Activated CD8-positive, alpha-beta memory T cell treated with anti-CD3 and anti-CD28 coated beads, Interleukin-2, amount 10 ng/mL, durations not matched to agents 7 days and 5 days (primary cell): ENCODE measurements around the gene INKA2. TPM values are rescaled to one million over a fixed set of nuclear protein-coding genes. Genes with fewer than 3 reads are reported as not detected.

Source experiments
- ATAC-seq: fragments of 150-1000 bp; cut with Tn5 transposase; one replicate; pipeline ENCODE4 v1.10.0; 2021; ENCODE audit warnings: moderate library complexity
- CTCF ChIA-PET: fragments of 350-600 bp; sonication (Branson Sonifier 250); formaldehyde crosslinking; loops from one replicate; lab custom pipeline; 2021; ENCODE audit warnings: antibody characterized with exemption; lab: Charles Lee
- DNase-seq: peaks from one replicate; pipeline ENCODE4 v3.0.0-alpha.2; 2020
- H3K27ac Mint-ChIP-seq: one replicate; pipeline ENCODE4 v1.8.0; 2021; ENCODE audit warnings: mild to moderate bottlenecking, mixed read lengths
- H3K27me3 Mint-ChIP-seq: one replicate; pipeline ENCODE4 v1.8.0; 2021; ENCODE audit warnings: mixed read lengths
- H3K36me3 Mint-ChIP-seq: one replicate; pipeline ENCODE4 v1.8.0; 2021; ENCODE audit warnings: mild to moderate bottlenecking, mixed read lengths
- H3K4me1 Mint-ChIP-seq: one replicate; pipeline ENCODE4 v1.8.0; 2021; ENCODE audit warnings: mixed read lengths
- H3K4me3 Mint-ChIP-seq: one replicate; pipeline ENCODE4 v1.8.0; 2021; ENCODE audit warnings: mild to moderate bottlenecking, moderate library complexity, mixed read lengths
- H3K9me3 Mint-ChIP-seq: one replicate; pipeline ENCODE4 v1.8.0; 2022; ENCODE audit warnings: low read depth, mixed read lengths
- total RNA-seq, 2 experiments: library from RNA; stranded (reverse); gene quantifications; one replicate each; pipeline ENCODE4 v1.2.3, GENCODE V29; 2021

Gene INKA2
- 1 to 10 TPM; 1.7 to 1.9 TPM for total RNA-seq

DNA sequence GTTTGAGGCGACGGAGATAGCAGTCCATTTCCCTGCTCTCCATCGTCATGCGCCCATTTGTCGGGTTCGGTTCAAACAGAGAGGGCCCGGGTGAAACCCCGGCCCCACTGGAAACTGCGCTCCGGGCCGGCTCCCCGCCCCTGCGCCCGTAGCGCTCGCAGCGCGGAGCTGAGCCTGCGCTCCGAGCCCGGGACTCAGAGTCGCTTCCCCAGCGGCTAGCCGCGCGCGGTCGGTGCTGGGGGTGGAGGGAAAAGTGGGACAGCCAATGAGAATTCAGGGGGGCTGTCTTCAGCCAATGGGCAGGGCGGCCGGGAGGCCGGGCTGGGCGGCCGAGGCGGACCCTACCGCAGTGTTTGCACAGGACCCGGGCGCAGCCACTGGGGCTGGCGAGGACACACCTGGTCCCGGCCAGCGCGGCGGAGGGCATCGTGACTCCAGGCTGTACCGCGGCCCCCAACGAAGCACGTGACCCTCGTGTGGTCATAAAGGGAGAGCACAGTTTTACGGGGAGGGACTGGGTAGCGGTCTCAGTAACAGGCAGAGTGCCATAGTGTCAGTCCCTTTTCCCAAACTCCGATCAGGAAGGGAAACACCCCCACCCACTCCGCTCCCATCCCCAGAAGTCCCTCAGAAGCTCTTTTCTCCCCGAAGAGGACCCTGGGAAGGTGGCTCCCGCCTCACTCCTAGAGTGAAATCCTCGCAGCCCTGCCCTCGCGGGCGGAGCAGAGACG, at the start of gene INKA2:
Gene INKA2 (minus strand): TSS at position 202 of the 731 bp plus-strand sequence. CDS start 153 bp downstream, at position 49.
- Mint-ChIP-seq H3K27me3 (peaks cover 45% of the 10 kb centered on the region), H3K4me3 (peak within 1 kb of the TSS; percentile 82), H3K9me3 (no peaks in the 10 kb centered on the region), H3K27ac (peak within 1 kb of the TSS; percentile 70), H3K4me1 (peaks cover 19% of the 10 kb centered on the region), H3K36me3 (no peaks in the 10 kb centered on the region)
- ATAC-seq (peak; percentile 86), DNase-seq (peak; percentile 92)
- CTCF ChIA-PET: interaction anchor here (0.7 to 6.4 kb wide), 14 partner anchors 7 to 232 kb away, joined by 3 to 50 read pairs (median 5); no protein-coding TSS in a partner anchor

DNA sequence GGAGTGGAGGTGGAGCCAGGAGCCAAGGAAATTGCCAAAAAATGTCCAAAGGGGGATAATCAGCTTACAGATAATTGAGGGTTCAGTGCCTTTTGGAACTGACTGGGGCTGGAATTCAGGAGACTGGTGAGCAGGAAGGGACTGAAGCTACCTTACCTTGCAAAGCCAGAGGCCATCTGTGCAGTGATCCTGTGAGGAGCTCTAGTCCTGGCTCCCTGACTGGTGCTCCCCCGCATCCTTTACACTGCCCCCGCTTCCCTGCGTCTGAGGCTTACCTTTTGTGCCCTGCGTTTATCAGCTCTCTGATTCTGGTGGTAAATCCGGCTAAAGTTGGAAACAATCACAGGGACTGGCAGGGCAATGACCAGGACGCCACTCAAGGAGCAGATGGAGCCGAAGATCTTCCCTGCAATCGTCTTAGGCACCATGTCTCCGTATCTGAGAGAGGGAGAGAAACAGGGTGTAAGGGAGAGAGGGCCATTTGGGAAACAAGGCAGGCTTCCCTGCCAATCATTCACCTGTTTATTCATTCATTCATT, 47.5 kb upstream of the INKA2 start:
- H3K27ac Mint-ChIP-seq: no peak overlapping the region
- H3K36me3 Mint-ChIP-seq: no peaks in the 10 kb centered on the region
- H3K27me3 Mint-ChIP-seq: peaks cover 40% of the 10 kb centered on the region
- CTCF ChIA-PET: no interaction called here
- ATAC-seq (no peak), DNase-seq (no peak)
- no peaks in the 10 kb centered on the region for H3K4me1 Mint-ChIP-seq
- no peaks in the 10 kb centered on the region for H3K9me3 Mint-ChIP-seq
- H3K4me3 Mint-ChIP-seq: no peak overlapping the region

DNA sequence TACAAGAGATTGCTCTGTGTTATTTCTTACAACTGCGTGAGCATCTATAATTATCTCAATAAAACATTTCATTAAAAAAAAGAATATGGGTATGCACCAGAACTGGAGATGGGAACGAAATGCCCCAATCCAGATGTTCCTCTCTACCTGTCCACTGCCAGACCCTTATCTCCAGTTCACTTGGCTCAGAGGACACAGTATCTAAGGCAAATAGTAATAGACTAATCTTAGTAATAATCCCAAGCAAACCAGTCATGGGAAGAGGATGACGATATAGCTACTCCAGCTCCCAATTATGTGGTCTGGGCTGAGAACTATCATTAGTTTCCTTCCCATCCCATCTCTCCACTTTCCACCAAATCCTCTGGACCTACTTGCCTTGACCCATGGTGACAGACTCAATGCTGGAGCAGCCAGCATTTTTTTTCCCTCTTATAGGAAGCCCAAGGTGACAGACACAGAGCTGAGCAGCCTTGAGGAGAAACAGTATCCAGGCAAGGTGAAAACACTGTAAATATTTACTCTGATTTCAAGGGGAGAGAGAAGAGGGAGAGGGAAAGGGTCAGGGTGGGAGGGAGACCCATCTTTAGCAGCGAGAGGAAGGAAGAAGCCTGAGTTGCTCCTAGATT, 45.2 kb upstream of the INKA2 start:
- no peaks in the 10 kb centered on the region for H3K9me3 Mint-ChIP-seq
- no peaks in the 10 kb centered on the region for H3K36me3 Mint-ChIP-seq
- no peak overlapping the region for H3K4me3 Mint-ChIP-seq
- peaks cover 28% of the 10 kb centered on the region for H3K27me3 Mint-ChIP-seq
- H3K27ac Mint-ChIP-seq: no peak overlapping the region
- H3K4me1 Mint-ChIP-seq: no peaks in the 10 kb centered on the region
- ATAC-seq (no peak), DNase-seq (no peak)
- CTCF ChIA-PET: no interaction called here

DNA sequence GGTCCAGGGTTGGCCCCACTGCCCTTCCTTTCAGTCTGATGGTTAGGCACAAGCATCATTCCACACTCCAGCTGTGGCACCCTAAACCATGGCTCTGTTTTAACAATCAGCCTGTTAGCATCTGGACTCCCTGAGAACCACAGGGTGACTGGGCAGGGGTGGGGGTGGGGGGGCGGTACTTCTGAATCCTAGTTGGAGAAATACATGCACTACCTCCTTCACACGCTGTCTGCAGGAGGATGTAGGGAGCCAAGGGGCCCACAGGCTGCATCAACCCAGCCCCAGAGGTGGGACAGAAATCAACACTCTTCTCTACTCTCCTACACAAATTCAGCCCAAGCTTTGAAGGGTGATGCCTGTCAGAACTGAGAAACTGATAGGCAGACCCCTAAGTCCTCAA, 40.4 kb upstream of the INKA2 start:
- no peak overlapping the region for H3K4me3 Mint-ChIP-seq
- no peaks in the 10 kb centered on the region for H3K36me3 Mint-ChIP-seq
- no peak overlapping the region for H3K27ac Mint-ChIP-seq
- ATAC-seq (no peak), DNase-seq (no peak)
- CTCF ChIA-PET: interaction anchor here (1.2 kb wide), 1 partner anchor 10 kb away, joined by 3 read pairs; no protein-coding TSS in a partner anchor
- no peaks in the 10 kb centered on the region for H3K4me1 Mint-ChIP-seq
- peaks cover 8% of the 10 kb centered on the region for H3K27me3 Mint-ChIP-seq
- no peaks in the 10 kb centered on the region for H3K9me3 Mint-ChIP-seq

DNA sequence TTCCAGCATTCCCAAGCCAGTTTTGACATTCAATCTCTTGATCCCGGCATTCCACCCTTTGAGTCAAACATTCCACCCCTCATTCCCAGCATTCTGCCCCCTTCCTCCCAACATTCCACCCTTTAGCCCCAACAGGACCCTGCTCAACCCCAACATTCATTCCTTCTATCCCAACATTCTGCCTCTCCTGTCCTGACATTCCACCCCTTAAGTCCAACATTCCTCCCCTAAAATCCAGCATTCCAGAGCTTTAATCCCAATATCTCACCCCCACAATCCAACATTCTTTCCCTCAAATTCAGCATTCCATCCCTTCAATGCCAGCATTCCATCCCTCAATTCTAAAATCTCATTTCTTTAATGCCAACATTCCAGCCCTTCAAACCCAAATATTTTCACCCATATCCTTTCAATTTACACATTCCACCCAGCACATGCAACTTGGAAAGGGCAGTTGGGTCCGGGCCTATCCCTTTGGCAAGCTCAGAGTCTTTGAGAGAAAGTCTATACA, 39.4 kb upstream of the INKA2 start:
- Mint-ChIP-seq H3K4me1 (no peaks in the 10 kb centered on the region), H3K36me3 (no peaks in the 10 kb centered on the region), H3K27me3 (peaks cover 7% of the 10 kb centered on the region), H3K9me3 (no peaks in the 10 kb centered on the region), H3K27ac (no peak overlapping the region), H3K4me3 (no peak overlapping the region)
- no peak for DNase-seq
- no peak for ATAC-seq
- CTCF ChIA-PET: no interaction called here

DNA sequence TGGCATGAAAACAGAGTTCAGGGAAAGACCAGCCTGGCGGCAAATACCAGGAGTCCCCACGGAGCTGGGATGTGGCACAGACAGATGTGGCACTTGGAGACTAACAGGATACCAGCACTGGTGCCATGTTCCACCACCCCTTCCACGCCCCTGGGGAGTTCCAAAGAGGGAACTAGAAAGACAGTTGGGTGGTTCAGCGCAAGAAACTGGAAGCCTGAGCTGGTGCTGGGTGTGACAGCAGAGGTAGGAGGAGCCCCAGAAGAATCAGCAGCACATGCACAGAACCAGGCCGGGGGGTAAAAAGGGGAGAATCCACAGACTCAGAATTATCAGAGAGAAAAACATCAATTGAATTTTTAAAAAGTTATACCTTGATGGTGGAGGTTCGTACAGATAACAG, 38.9 kb upstream of the INKA2 start:
- H3K4me3 Mint-ChIP-seq: no peak overlapping the region
- no peak overlapping the region for H3K27ac Mint-ChIP-seq
- DNase-seq (no peak), ATAC-seq (no peak)
- H3K9me3 Mint-ChIP-seq: no peaks in the 10 kb centered on the region
- H3K27me3 Mint-ChIP-seq: peaks cover 2% of the 10 kb centered on the region
- CTCF ChIA-PET: no interaction called here
- H3K4me1 Mint-ChIP-seq: no peaks in the 10 kb centered on the region
- H3K36me3 Mint-ChIP-seq: no peaks in the 10 kb centered on the region

DNA sequence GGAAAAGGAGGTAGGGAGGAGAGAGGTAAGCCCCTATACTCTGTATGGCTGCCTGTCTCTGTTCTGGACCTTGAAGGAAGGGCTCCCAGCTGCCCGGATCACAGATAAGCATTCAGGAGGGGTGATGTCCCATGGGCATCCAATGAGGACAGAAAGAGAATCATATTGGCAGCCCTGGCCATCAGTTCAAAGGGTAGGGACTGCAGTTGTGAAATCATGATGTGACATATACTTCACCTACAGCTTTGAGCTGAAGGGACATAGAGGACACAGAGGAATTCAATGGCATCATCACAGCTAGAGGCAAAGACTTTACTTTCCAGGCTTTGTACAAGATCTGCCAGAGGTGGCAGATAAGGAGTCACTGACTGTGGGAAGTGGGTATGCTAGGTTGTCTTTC, 38.1 kb upstream of the INKA2 start:
- Mint-ChIP-seq H3K36me3 (no peaks in the 10 kb centered on the region), H3K4me1 (no peaks in the 10 kb centered on the region), H3K27me3 (peaks cover 2% of the 10 kb centered on the region), H3K4me3 (no peak overlapping the region), H3K9me3 (no peaks in the 10 kb centered on the region), H3K27ac (no peak overlapping the region)
- no peak for DNase-seq
- CTCF ChIA-PET: no interaction called here
- no peak for ATAC-seq

DNA sequence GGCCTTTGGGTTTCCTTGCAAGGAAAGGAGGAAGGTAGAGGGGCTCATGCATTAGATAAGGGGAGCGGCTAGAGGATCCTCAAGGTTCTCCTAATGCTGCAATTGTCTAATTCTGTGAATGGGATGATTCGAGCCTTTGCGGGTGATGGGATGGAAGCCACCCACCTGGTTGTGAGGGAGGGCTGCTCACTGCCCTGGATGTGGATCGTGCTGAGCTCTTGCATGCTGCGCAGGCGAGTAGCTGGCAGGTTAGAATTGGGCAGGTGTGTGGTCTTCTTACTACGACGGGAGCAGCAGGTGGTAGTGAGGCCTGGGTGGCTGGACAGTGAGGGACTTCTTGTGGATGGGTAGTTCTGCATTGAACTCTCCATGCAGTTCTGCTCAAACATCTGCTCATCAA, 37.7 kb upstream of the INKA2 start:
- H3K36me3 Mint-ChIP-seq: no peaks in the 10 kb centered on the region
- CTCF ChIA-PET: no interaction called here
- no peak overlapping the region for H3K27ac Mint-ChIP-seq
- no peaks in the 10 kb centered on the region for H3K9me3 Mint-ChIP-seq
- H3K4me3 Mint-ChIP-seq: no peak overlapping the region
- ATAC-seq (no peak), DNase-seq (no peak)
- peaks cover 2% of the 10 kb centered on the region for H3K27me3 Mint-ChIP-seq
- H3K4me1 Mint-ChIP-seq: no peaks in the 10 kb centered on the region

DNA sequence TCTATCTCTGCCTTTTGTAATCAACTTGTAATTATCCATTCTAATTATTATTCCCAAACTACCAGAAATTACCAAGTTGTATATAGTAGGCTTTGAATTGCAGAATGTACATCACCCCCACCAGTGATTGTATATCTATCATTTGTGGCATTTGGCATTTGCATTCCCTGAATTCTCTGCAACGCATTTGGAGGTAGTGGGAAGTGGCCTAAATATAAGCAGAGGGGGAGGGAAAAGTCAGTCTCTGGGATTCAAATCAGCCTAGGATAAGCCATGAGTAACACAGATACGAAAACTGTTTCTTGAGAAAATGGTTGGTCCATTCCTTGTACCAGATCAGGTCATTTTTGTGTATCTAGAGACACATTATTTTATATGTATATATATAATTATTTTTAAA, 37.2 kb upstream of the INKA2 start:
- Mint-ChIP-seq H3K36me3 (no peaks in the 10 kb centered on the region), H3K4me3 (no peak overlapping the region), H3K27ac (no peak overlapping the region), H3K27me3 (no peaks in the 10 kb centered on the region), H3K4me1 (no peaks in the 10 kb centered on the region), H3K9me3 (no peaks in the 10 kb centered on the region)
- CTCF ChIA-PET: no interaction called here
- no peak for DNase-seq
- no peak for ATAC-seq

DNA sequence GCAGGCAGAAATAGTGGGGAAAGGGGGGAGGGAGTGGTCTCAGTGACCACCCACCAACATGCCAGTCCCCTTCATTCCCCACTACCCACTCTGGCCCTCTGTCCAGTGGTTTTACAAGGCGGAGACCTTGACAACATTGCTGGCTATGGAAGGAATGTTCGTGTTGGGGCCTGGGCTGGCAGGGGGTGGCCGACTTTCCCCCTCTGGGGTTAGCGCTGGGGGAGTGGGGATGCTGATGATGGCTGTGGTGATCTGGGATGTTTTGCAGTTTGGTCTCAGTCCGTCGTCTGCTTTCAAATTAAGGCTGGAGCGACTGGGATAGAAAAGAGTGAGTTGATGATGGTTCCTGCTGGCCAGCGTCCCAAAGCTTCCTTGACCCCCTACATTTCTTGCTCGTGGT, 36.8 kb upstream of the INKA2 start:
- Mint-ChIP-seq H3K4me3 (no peak overlapping the region), H3K4me1 (no peaks in the 10 kb centered on the region), H3K9me3 (no peaks in the 10 kb centered on the region), H3K36me3 (no peaks in the 10 kb centered on the region), H3K27me3 (no peaks in the 10 kb centered on the region), H3K27ac (no peak overlapping the region)
- CTCF ChIA-PET: no interaction called here
- no peak for ATAC-seq
- DNase-seq: no peak

DNA sequence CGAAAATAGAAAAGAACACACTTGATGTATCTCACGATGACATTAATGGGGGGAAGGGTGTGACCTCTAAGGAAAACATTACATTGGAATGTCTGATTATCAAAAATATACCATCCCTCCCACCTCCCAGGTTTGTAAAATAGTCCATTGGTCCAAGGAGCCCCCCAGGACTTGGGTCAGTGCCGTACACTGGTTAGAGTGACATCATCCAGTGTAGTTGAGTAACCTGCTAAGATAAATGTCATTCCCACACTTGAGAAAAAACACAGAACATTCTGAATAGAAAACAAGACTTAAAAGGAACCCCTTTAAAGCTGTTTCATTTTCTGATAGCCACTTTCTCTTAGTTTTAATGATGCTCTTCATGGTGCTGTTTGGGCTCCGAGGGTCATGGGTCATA, 31.7 kb upstream of the INKA2 start:
- peaks cover 17% of the 10 kb centered on the region for H3K36me3 Mint-ChIP-seq
- CTCF ChIA-PET: interaction anchor here (1.4 to 1.5 kb wide), 2 partner anchors 10 to 24 kb away, joined by 3 to 4 read pairs; no protein-coding TSS in a partner anchor
- no peak overlapping the region for H3K27ac Mint-ChIP-seq
- no peak overlapping the region for H3K4me3 Mint-ChIP-seq
- no peak for ATAC-seq
- no peaks in the 10 kb centered on the region for H3K27me3 Mint-ChIP-seq
- no peaks in the 10 kb centered on the region for H3K9me3 Mint-ChIP-seq
- H3K4me1 Mint-ChIP-seq: peaks cover 2% of the 10 kb centered on the region
- no peak for DNase-seq

DNA sequence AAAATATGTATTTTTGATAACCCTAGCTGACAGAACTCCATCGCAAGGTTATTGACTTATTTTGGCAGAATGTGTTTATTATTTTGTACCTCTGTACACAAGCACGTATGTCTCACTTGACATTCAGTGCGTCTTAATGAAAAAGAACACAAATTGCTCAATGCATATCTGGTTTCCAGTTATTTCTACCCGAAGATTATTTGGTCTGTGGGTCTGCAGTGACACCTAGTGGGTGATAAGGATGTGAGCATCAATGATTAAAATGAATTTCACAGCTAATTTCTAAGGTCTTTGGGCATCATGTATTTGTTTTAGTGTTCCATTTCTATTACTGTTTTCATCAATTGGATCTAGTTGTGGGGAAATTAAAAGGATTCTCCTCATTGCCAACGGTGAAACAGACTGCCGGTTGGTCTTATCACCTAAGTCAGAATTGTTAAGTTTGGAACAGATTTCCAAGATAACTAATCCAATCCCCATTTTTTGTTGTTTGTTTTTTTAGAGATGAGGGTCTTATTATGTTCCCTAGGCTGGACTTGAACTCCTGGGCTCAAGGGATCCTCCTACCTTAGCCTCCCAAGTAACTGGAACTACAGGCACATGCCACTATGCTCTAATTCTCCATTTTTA, 30.4 kb upstream of the INKA2 start:
- ATAC-seq (peak; percentile 58), DNase-seq (peak; percentile 64)
- H3K9me3 Mint-ChIP-seq: no peaks in the 10 kb centered on the region
- H3K36me3 Mint-ChIP-seq: peaks cover 26% of the 10 kb centered on the region
- H3K4me1 Mint-ChIP-seq: peaks cover 5% of the 10 kb centered on the region
- H3K27ac Mint-ChIP-seq: no peak overlapping the region
- H3K27me3 Mint-ChIP-seq: no peaks in the 10 kb centered on the region
- no peak overlapping the region for H3K4me3 Mint-ChIP-seq
- CTCF ChIA-PET: interaction anchor here (0.6 to 2.2 kb wide), 25 partner anchors 9 to 547 kb away, joined by 3 to 16 read pairs (median 4); partner anchors contain the start of genes DDX20 and INKA2

DNA sequence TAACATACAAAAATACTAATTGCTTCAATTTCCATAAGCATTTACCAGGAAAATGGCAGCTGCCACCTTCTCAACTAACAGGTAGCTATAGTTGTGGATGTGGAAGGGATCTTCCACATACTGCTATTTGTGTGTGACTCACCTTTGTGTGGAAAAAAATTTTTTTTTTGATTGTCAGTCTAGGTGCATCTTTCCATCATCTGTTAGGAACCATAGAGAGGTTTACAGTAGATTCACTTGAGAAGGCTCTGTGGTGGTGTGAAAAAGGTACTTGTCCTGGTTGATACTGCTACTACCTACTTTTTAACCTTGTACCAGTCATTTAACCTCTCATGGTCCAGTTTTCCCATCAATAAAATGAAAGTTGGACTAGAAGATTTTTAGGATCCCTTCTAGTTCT, 29.4 kb upstream of the INKA2 start:
- CTCF ChIA-PET: interaction anchor here (0.9 to 2.2 kb wide), 15 partner anchors 8 to 494 kb away, joined by 3 to 16 read pairs (median 5); partner anchors contain the start of genes DDX20 and INKA2
- Mint-ChIP-seq H3K4me3 (no peak overlapping the region), H3K9me3 (no peaks in the 10 kb centered on the region), H3K27me3 (no peaks in the 10 kb centered on the region), H3K27ac (no peak overlapping the region), H3K4me1 (peaks cover 5% of the 10 kb centered on the region), H3K36me3 (peaks cover 31% of the 10 kb centered on the region)
- ATAC-seq (no peak), DNase-seq (no peak)
